Measurements from ENCODE around the gene STN1. TPM values are rescaled to one million over a fixed set of nuclear protein-coding genes. Genes with fewer than 3 reads are reported as not detected.

The STN1 gene
- total RNA-seq, 1 donor: 34.9 TPM

- no peak overlapping the region for H3K4me3 ChIP-seq (ENCODE audit: low read depth, low read length)
- no peak for TF ChIP-seq CTCF (IDR thresholded peaks at IDR 0.05; ENCODE audit: insufficient read depth, low read length)
- DNase-seq (ENCODE audit: low read depth): no peak
Observed at GRCh38 chr10:103843045-103843444, 74.9 kb downstream of the STN1 start.

DNA sequence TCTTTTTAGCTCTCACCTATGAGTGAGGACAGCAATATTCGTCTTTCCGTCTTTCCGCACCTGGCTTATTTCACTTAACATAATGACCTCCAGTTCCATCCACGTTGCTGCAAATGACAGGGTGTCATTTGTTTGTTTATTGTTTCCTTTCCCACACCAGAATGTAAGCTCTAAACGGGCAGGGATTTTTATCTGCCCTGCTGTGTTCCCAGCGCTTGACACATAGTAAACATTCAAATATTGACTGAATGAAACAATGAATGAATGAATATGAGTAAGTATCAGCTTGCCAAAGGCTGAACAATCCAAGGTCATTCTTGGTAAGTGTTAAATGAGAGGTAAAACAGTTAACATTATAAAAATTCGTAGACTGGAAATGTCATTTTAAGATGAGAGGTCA, 75.4 kb downstream of the STN1 start:
- TF ChIP-seq CTCF (IDR thresholded peaks at IDR 0.05; ENCODE audit: insufficient read depth, low read length): no peak

DNA sequence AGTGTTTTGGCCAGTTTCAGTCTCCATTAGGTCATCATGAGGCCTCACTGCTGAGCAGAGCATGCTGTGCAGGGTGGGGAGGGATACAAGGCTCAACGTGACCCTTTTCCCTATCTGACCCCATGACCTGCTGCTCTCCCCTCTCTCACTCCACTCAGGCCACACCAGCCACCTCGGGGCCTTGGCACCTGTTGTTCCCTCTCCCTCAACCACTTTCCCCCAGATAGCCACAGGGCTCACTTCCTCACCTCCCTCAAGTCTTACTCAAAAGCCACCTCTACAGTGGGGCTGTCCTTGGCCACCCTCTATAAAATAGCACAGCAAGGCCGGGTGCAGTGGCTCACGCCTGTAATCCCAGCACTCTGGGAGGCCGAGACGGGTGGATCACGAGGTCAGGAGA, 76.5 kb downstream of the STN1 start:
- TF ChIP-seq CTCF (IDR thresholded peaks at IDR 0.05; ENCODE audit: insufficient read depth, low read length): no peak
- no peak overlapping the region for H3K4me3 ChIP-seq (ENCODE audit: low read depth, low read length)
- DNase-seq (ENCODE audit: low read depth): no peak

More for the DNA sequence above, 75.4 kb downstream of the STN1 start:
- H3K4me3 ChIP-seq (ENCODE audit: low read depth, low read length): no peak overlapping the region
- DNase-seq (ENCODE audit: low read depth): no peak

GRCh38 chr10:103840740-103841070, 77.3 kb downstream of the STN1 start:
- H3K4me3 ChIP-seq (ENCODE audit: low read depth, low read length): no peak overlapping the region
- DNase-seq (ENCODE audit: low read depth): no peak
- TF ChIP-seq CTCF (IDR thresholded peaks at IDR 0.05; ENCODE audit: insufficient read depth, low read length): no peak

DNA sequence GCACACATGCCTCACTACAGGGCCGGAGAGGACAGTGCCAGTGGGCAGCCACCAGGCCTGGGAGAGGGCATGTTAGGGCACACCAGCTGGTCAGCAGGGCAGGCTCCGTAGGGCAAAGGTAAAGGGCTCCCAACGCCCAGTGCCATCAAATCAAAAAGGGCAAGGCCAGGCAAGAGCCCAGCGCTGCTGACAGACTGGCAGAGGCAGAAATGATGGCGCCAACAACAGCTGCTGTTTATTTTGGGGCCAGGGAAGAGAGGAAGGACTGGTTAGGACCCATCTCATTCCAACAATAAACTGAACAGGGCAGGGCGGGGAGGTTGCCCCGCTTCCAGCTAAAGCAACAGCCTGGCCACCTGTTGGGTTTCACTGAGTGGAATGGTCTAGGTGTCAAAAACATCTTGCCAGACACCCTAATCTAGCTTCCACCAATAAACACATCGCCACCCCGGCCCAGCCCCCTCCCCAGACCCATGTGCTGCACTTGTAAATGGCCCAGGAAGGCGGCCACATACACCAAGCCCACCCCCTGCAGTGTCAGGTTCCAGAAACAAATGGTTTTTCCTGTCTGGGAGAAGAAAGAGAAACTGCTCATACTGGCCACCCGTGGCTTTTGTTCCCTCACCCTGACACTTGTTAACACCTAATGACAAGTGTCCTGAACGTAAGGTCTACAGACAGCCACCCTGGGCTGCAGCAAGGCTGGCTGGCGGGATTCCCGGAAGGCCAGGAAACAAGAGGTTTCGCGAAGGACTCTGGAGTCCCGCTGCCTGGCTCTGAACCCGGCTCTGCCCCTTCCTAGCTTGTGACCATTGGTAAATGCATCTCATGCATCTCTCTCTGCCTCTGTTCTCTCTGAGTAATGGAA, 77.9 kb downstream of the STN1 start:
- DNase-seq (ENCODE audit: low read depth): no peak
- TF ChIP-seq CTCF (IDR thresholded peaks at IDR 0.05; ENCODE audit: insufficient read depth, low read length): no peak
- H3K4me3 ChIP-seq (ENCODE audit: low read depth, low read length): no peak overlapping the region

DNA sequence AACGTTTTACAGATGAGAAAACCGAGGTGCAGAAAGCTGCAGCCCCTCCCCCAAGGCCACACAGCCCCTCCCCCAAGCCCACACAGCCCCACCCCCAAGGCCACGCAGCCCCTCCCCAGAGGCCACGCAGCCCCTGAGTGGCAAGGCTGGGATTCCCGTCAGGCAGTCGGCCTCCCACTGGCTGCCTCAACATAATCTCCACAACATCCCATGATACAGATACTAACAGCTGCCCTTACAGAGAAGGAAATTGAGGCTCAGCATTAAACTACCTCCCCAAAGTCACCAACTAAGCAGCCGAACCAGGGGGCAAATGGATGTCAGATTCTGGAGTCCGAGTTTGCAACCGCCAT, 78.5 kb downstream of the STN1 start:
- TF ChIP-seq CTCF (IDR thresholded peaks at IDR 0.05; ENCODE audit: insufficient read depth, low read length): no peak
- no peak overlapping the region for H3K4me3 ChIP-seq (ENCODE audit: low read depth, low read length)
- no peak for DNase-seq (ENCODE audit: low read depth)

Measured in fibroblast of the aortic adventitia (primary cell).